T-helper 2 cell treated with Interferon-gamma antibody and Interleukin-4, amounts not matched to agents 5 μg/mL and 100 μg/mL, for 36 hours (primary cell): ENCODE results near the gene TCF4.

ENCODE experiments used
- DNase-seq: peaks from one replicate; pipeline ENCODE4 v3.0.0; 2021; ENCODE audit warnings: low spot score
- H3K27ac Mint-ChIP-seq: one replicate; pipeline ENCODE4 v1.8.0; 2021; ENCODE audit warnings: mild to moderate bottlenecking, mixed read lengths
- H3K27me3 Mint-ChIP-seq: one replicate; pipeline ENCODE4 v1.8.0; 2021; ENCODE audit warnings: low read depth, mixed read lengths
- H3K36me3 Mint-ChIP-seq: one replicate; pipeline ENCODE4 v1.8.0; 2021; ENCODE audit warnings: low read depth, mixed read lengths
- H3K4me1 Mint-ChIP-seq: one replicate; pipeline ENCODE4 v1.8.0; 2021; ENCODE audit warnings: low read depth, mixed read lengths
- H3K4me3 Mint-ChIP-seq: one replicate; pipeline ENCODE4 v1.8.0; 2022; ENCODE audit warnings: mild to moderate bottlenecking, moderate library complexity, mixed read lengths
- H3K9me3 Mint-ChIP-seq: one replicate; pipeline ENCODE4 v1.8.0; 2021; ENCODE audit warnings: mixed read lengths

Gene TCF4

DNA sequence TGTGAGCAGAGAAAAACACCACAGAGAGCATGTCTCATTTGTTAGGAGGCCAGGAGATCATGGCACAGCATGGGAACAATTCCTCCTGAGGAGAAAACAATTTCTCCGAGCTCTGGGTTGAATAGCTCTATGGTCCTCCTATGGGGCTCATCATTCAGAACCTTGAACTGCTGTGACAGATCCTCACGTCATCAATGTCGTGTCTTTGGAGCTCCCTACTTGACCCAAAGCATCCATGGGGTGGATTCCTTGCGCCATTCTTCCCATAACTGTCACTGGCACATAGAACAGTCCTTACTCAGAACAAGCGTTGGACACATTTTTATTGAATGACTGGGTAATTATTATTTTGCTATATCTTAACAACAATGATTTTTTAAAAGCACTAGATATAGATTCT is 15.8 kb upstream of the TCF4 start:
- no peaks in the 10 kb centered on the region for H3K27me3 Mint-ChIP-seq
- H3K36me3 Mint-ChIP-seq = no peaks in the 10 kb centered on the region
- no peak for DNase-seq
- H3K4me3 Mint-ChIP-seq = no peak overlapping the region
- H3K27ac Mint-ChIP-seq = no peak overlapping the region
- H3K9me3 Mint-ChIP-seq = no peaks in the 10 kb centered on the region
- H3K4me1 Mint-ChIP-seq = no peaks in the 10 kb centered on the region

GRCh38 chr18:55593888-55594287 is 5.9 kb upstream of the TCF4 start:
- peaks cover 6% of the 10 kb centered on the region for H3K4me1 Mint-ChIP-seq

GRCh38 chr18:55592572-55592971 is 4.6 kb upstream of the TCF4 start:
- DNase-seq = no peak
- Mint-ChIP-seq H3K9me3 (no peaks in the 10 kb centered on the region), H3K36me3 (no peaks in the 10 kb centered on the region), H3K4me3 (no peak overlapping the region), H3K27me3 (peaks cover 12% of the 10 kb centered on the region), H3K27ac (no peak overlapping the region), H3K4me1 (peaks cover 11% of the 10 kb centered on the region)

More at GRCh38 chr18:55593888-55594287, 5.9 kb upstream of the TCF4 start:
- no peak for DNase-seq
- Mint-ChIP-seq H3K27me3 (peaks cover 7% of the 10 kb centered on the region), H3K9me3 (no peaks in the 10 kb centered on the region), H3K36me3 (no peaks in the 10 kb centered on the region), H3K4me3 (no peak overlapping the region), H3K27ac (no peak overlapping the region)

GRCh38 chr18:55592106-55592505 is 4.1 kb upstream of the TCF4 start:
- H3K27me3 Mint-ChIP-seq = peaks cover 16% of the 10 kb centered on the region
- H3K4me1 Mint-ChIP-seq = peaks cover 14% of the 10 kb centered on the region
- H3K9me3 Mint-ChIP-seq = no peaks in the 10 kb centered on the region
- DNase-seq = no peak
- peaks cover 2% of the 10 kb centered on the region for H3K36me3 Mint-ChIP-seq
- no peak overlapping the region for H3K27ac Mint-ChIP-seq
- no peak overlapping the region for H3K4me3 Mint-ChIP-seq

DNA sequence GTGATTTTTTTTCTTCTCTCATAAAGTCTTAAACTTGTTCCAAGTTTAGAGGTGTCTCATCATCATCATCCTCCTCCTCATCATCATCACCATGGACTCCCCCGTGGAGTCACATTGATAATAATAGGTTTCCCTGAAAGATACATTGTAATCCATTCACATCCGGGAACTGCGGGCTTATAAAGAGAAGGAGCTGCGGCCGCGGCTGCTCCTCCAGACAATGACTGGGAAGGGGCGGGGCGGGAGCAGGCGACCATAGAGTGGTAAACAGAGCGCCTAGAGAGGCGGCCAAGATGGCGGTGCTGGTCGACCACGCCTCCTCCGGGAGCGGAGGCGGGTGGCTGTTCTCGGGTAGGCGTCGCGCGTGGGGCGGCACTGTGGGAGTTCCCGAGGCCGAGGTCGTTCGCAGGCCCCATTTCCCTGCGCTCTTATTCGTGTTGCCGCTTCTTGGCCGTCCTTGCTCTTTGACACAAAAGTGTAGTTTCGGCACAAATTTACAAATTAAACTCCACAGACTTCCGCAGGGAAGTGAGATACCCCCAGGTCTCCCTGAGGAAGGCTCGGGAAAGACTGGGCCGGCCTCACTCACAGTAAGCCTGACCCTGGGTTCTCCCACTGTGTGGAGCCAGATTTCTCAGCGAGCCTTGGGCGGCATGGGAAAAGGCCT is 1.8 kb upstream of the TCF4 start:
- Mint-ChIP-seq H3K36me3 (peaks cover 2% of the 10 kb centered on the region), H3K9me3 (no peaks in the 10 kb centered on the region), H3K4me1 (peaks cover 26% of the 10 kb centered on the region), H3K4me3 (peak overlapping the region; percentile 91), H3K27me3 (peaks cover 36% of the 10 kb centered on the region), H3K27ac (peak overlapping the region; percentile 76)
- DNase-seq = peak; percentile 85

- Mint-ChIP-seq H3K4me3 (peak overlapping the region; percentile 91), H3K4me1 (peaks cover 26% of the 10 kb centered on the region), H3K27me3 (peaks cover 36% of the 10 kb centered on the region), H3K27ac (peak overlapping the region; percentile 87), H3K9me3 (no peaks in the 10 kb centered on the region), H3K36me3 (peaks cover 2% of the 10 kb centered on the region)
- no peak for DNase-seq
Observed at GRCh38 chr18:55588870-55589595, 1.0 kb upstream of the TCF4 start.

DNA sequence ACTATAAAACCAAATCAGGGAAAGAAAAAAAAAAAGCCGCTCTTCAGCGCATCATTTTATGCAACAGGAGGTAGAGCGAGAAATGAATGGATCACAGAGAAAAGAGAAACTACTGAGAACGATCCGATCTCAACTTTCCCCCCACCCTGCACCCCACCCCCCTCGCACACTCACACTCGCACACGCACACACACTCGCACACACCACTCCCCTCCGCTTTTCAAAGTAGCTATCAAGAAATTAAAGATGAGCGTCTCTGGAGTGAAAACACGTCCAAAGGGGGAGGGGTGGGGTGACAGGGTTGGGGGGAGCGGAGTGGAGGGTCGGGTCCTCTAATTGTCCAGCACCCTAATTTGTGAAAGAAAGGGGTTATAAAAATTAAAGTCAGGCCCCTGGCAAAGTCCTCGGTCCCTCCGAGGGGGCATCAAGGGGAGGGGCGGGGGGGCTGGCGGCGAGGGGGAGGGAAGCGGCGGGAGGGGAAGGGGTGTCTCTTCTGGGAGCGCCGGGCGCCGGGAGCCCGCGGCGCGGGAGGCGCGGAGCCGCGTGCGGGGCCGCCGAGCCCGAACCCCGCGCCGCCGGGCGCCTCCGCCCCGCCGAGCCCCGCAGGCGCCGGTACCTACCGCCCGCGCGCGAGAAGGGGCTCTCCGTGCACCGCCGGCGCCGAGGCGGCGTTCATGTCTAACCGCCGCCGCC is 428 bp downstream of the TCF4 start:
- H3K4me3 Mint-ChIP-seq = peak overlapping the region; percentile 91
- DNase-seq = no peak
- peak overlapping the region; percentile 84 for H3K27ac Mint-ChIP-seq
- H3K27me3 Mint-ChIP-seq = peaks cover 36% of the 10 kb centered on the region
- H3K4me1 Mint-ChIP-seq = peaks cover 26% of the 10 kb centered on the region
- H3K36me3 Mint-ChIP-seq = peaks cover 2% of the 10 kb centered on the region
- H3K9me3 Mint-ChIP-seq = no peaks in the 10 kb centered on the region

- Mint-ChIP-seq H3K27me3 (peaks cover 36% of the 10 kb centered on the region), H3K27ac (peak overlapping the region; percentile 49), H3K36me3 (peaks cover 2% of the 10 kb centered on the region), H3K4me3 (peak overlapping the region; percentile 61), H3K9me3 (no peaks in the 10 kb centered on the region), H3K4me1 (peaks cover 26% of the 10 kb centered on the region)
- no peak for DNase-seq
Observed at GRCh38 chr18:55585920-55586561, 2.0 kb downstream of the TCF4 start.

GRCh38 chr18:55585065-55585919 is 2.7 kb downstream of the TCF4 start:
- Mint-ChIP-seq H3K36me3 (peaks cover 2% of the 10 kb centered on the region), H3K4me3 (peak overlapping the region; percentile 61), H3K4me1 (peaks cover 26% of the 10 kb centered on the region)

GRCh38 chr18:55584201-55584600 is 3.8 kb downstream of the TCF4 start:
- Mint-ChIP-seq H3K4me1 (peaks cover 21% of the 10 kb centered on the region), H3K27ac (no peak overlapping the region)

More at GRCh38 chr18:55585065-55585919, 2.7 kb downstream of the TCF4 start:
- DNase-seq = no peak
- H3K9me3 Mint-ChIP-seq = no peaks in the 10 kb centered on the region
- H3K27ac Mint-ChIP-seq = peak overlapping the region; percentile 49
- H3K27me3 Mint-ChIP-seq = peaks cover 36% of the 10 kb centered on the region

GRCh38 chr18:55582325-55582724 is 5.7 kb downstream of the TCF4 start:
- Mint-ChIP-seq H3K4me3 (no peak overlapping the region), H3K27me3 (peaks cover 27% of the 10 kb centered on the region), H3K4me1 (peaks cover 14% of the 10 kb centered on the region), H3K9me3 (no peaks in the 10 kb centered on the region), H3K27ac (no peak overlapping the region), H3K36me3 (peaks cover 1% of the 10 kb centered on the region)
- no peak for DNase-seq

More at GRCh38 chr18:55584201-55584600, 3.8 kb downstream of the TCF4 start:
- peaks cover 2% of the 10 kb centered on the region for H3K36me3 Mint-ChIP-seq
- H3K4me3 Mint-ChIP-seq = no peak overlapping the region
- DNase-seq = no peak
- H3K9me3 Mint-ChIP-seq = no peaks in the 10 kb centered on the region
- H3K27me3 Mint-ChIP-seq = peaks cover 34% of the 10 kb centered on the region

GRCh38 chr18:55579501-55580270 is 8.3 kb downstream of the TCF4 start:
- Mint-ChIP-seq H3K4me3 (no peak overlapping the region), H3K9me3 (no peaks in the 10 kb centered on the region), H3K27ac (no peak overlapping the region), H3K4me1 (no peaks in the 10 kb centered on the region), H3K27me3 (peaks cover 6% of the 10 kb centered on the region), H3K36me3 (no peaks in the 10 kb centered on the region)
- DNase-seq = no peak
